Kidney (tissue), 14 donors: ENCODE results near the gene EEA1. TPM values are rescaled to one million over a fixed set of nuclear protein-coding genes. Genes with fewer than 3 reads are reported as not detected.
A peak's percentile ranks its signal among the peaks of the same experiment; 100 is the strongest.

Experiments used
- DNase-seq, 5 donors: peaks; one replicate each; pipeline ENCODE4 v3.0.0-alpha.2; 2013 to 2020
- FAIRE-seq: peaks from 2 replicates; lab custom pipeline; 2012; peaks lifted over from hg19 to GRCh38; lab: Jason Lieb, UNC
- H3K27ac ChIP-seq, 2 donors: one replicate each; pipeline ENCODE4 v1.7.0; 2013; ENCODE audit warnings: low read depth in 2 of 2, low read length in 2 of 2, inconsistent platforms in 1 of 2
- H3K27me3 ChIP-seq: one replicate; pipeline ENCODE4 v1.7.1; 2013; ENCODE audit warnings: low read length, inconsistent platforms; ENCODE audit not compliant: control insufficient read depth, insufficient read depth
- H3K36me3 ChIP-seq, 3 donors: one replicate each; pipeline versions ENCODE4 v1.7.0 to v1.7.1; 2013; ENCODE audit warnings: low read length in 3 of 3, control low read depth in 1 of 3, inconsistent platforms in 1 of 3; ENCODE audit not compliant: insufficient read depth in 3 of 3, control insufficient read depth in 2 of 3
- H3K4me1 ChIP-seq, 3 donors: one replicate each; pipeline versions ENCODE4 v1.7.0 to v1.7.1; 2013; ENCODE audit warnings: low read length in 3 of 3, inconsistent platforms in 1 of 3, low read depth in 1 of 3; ENCODE audit not compliant: control insufficient read depth in 2 of 3, insufficient read depth in 2 of 3
- H3K4me3 ChIP-seq, 3 donors: one replicate each; pipeline versions ENCODE4 v1.7.0 to v1.8.1; 2013; ENCODE audit warnings: low read length in 3 of 3, control low read depth in 1 of 3, inconsistent platforms in 1 of 3
- H3K9ac ChIP-seq, 3 donors: one replicate each; pipeline versions ENCODE4 v1.7.0 to v1.7.1; 2013; ENCODE audit warnings: low read length in 3 of 3, control low read depth in 1 of 3, inconsistent platforms in 1 of 3
- H3K9me3 ChIP-seq, 3 donors: one replicate each; pipeline versions ENCODE4 v1.7.0 to v1.7.1; 2013; ENCODE audit warnings: low read length in 3 of 3, control low read depth in 1 of 3, inconsistent platforms in 1 of 3; ENCODE audit not compliant: control insufficient read depth in 2 of 3, insufficient read depth in 1 of 3
- CTCF ChIP-seq: IDR thresholded peaks from 3 replicates; pipeline ENCODE4 v1.5.1; 2012; ENCODE audit warnings: mild to moderate bottlenecking, moderate library complexity, borderline replicate concordance; ENCODE audit not compliant: insufficient read depth; ENCODE audit errors: extremely low read depth
- intact Hi-C: fragments of 100-400 bp; cut with DNase I; formaldehyde crosslinking; loops from one replicate; pipeline ENCODE4 v1.11.1; 2022
- polyA plus RNA-seq: library from polyadenylated mRNA; stranded (reverse); fragments of 350-450 nt; fragmentation: Illumina TruSeq; extraction: RNeasy Lipid Tissue Mini Kit (QIAGEN cat#74804); gene quantifications from one replicate; pipeline ENCODE4 v1.2.3, GENCODE V29; 2014; ENCODE audit warnings: low read depth, low replicate concordance; ENCODE audit not compliant: insufficient read depth
- total RNA-seq: library from RNA; stranded (reverse); fragmentation: NEBNext Ultra II Directional; extraction: Animal tissue kit (Norgen Biotek cat#: 25700); gene quantifications from one replicate; pipeline ENCODE4 v1.2.1, GENCODE V29; 2021
- donor health status: control.
- donor health status: control.
- donor health status: control.
- donor health status: control.
- donor health status: control.
- donor health status: DM: yes; HTN: yes; CAD: no.
- donor health status: Normal renal cell carcinoma (clear cell type).

The EEA1 gene
- total and polyA plus RNA-seq, 2 donors from 2014 or later, result 2.5 to 30.2 TPM

GRCh38 chr12:92908108-92908507 is 21.0 kb downstream of the EEA1 start:
- peak; percentile 56 for FAIRE-seq

GRCh38 chr12:92905811-92906554 is 23.1 kb downstream of the EEA1 start:
- Histone ChIP-seq H3K4me3 (no peak overlapping the region), H3K27ac (no peak overlapping the region), H3K36me3 (no peaks in the 10 kb centered on the region), H3K27me3 (no peaks in the 10 kb centered on the region), H3K4me1 (peaks cover 0 to under 1% (median 0%) of the 10 kb centered on the region in 3 donors), H3K9ac (no peak overlapping the region), H3K9me3 (no peaks in the 10 kb centered on the region)
- DNase-seq (no peak), FAIRE-seq (no peak)
- no peak for TF ChIP-seq CTCF
- intact Hi-C loops, result no loop called here

More at GRCh38 chr12:92908108-92908507, 21.0 kb downstream of the EEA1 start:
- no peak for TF ChIP-seq CTCF
- H3K4me3 ChIP-seq, result no peak overlapping the region
- no peak for DNase-seq
- H3K4me1 ChIP-seq, result peaks cover 0 to 6% (median 0%) of the 10 kb centered on the region in 3 donors
- intact Hi-C loops, result no loop called here
- no peak overlapping the region for H3K27ac ChIP-seq
- no peaks in the 10 kb centered on the region for H3K36me3 ChIP-seq
- no peaks in the 10 kb centered on the region for H3K9me3 ChIP-seq
- H3K9ac ChIP-seq, result no peak overlapping the region
- H3K27me3 ChIP-seq, result no peaks in the 10 kb centered on the region

- no peak for DNase-seq
- no peak overlapping the region for H3K4me3 ChIP-seq
- H3K4me1 ChIP-seq, result no peaks in the 10 kb centered on the region
- no peak overlapping the region for H3K27ac ChIP-seq
- intact Hi-C loops, result no loop called here
- no peak for FAIRE-seq
- no peaks in the 10 kb centered on the region for H3K36me3 ChIP-seq
- H3K9me3 ChIP-seq, result no peaks in the 10 kb centered on the region
- TF ChIP-seq CTCF, result no peak
- H3K27me3 ChIP-seq, result no peaks in the 10 kb centered on the region
- H3K9ac ChIP-seq, result no peak overlapping the region
Measured at GRCh38 chr12:92905258-92905810, 23.8 kb downstream of the EEA1 start.
